Upper lobe of left lung (tissue), 4 donors: ENCODE data around the gene SPDL1.

Source experiments
- EP300 ChIP-seq, 4 donors: sonication (generic); formaldehyde crosslinking; IDR thresholded peaks; one replicate each; pipeline ENCODE4 v1.5.1; 2017; ENCODE audit warnings: antibody characterized with exemption in 4 of 4, control low read depth in 2 of 4
- POLR2A ChIP-seq, 4 donors: fragments of 450-650 bp; IDR thresholded peaks; one replicate each; pipeline ENCODE4 v1.5.1; 2016 to 2017; ENCODE audit warnings: antibody characterized with exemption in 4 of 4, mild to moderate bottlenecking in 2 of 4
- TF ChIP-seq, protein P1 (sequence below), 6 experiments: fragments of 450-650 bp in 4 of 6; fragments of 200-600 bp in 2 of 6; sonication (generic) in 2 of 6; IDR thresholded peaks; one replicate each; pipeline ENCODE4 v1.5.1; 2016 to 2019; ENCODE audit warnings: antibody characterized with exemption in 6 of 6

DNA sequence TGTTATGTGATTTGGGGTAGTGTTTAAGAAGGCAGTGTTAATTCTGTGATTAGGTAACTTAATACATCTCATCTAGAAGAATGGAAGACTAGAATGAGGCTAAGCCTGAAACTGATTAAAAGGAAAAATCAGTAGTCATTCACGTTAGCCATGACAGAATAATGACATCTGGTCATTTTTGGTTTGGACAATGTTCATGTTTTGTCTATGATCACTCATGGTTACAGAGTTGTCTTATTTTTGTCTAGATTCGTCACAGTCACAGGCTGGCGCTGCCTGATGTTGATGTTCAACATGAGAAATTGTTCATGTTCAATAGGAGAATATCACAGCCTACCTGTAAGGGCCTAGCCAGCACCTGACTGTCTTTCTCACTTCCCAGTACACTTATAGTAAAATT is 44.0 kb downstream of the SPDL1 start:
- TF ChIP-seq POLR2A (IDR thresholded peaks at IDR 0.05) (no peak), EP300 (IDR thresholded peaks at IDR 0.05) (no peak)
- TF ChIP-seq, protein P1, sequence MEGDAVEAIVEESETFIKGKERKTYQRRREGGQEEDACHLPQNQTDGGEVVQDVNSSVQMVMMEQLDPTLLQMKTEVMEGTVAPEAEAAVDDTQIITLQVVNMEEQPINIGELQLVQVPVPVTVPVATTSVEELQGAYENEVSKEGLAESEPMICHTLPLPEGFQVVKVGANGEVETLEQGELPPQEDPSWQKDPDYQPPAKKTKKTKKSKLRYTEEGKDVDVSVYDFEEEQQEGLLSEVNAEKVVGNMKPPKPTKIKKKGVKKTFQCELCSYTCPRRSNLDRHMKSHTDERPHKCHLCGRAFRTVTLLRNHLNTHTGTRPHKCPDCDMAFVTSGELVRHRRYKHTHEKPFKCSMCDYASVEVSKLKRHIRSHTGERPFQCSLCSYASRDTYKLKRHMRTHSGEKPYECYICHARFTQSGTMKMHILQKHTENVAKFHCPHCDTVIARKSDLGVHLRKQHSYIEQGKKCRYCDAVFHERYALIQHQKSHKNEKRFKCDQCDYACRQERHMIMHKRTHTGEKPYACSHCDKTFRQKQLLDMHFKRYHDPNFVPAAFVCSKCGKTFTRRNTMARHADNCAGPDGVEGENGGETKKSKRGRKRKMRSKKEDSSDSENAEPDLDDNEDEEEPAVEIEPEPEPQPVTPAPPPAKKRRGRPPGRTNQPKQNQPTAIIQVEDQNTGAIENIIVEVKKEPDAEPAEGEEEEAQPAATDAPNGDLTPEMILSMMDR (IDR thresholded peaks at IDR 0.05): no peak
